ENCODE measurements around the gene B3GNT8. TPM values are rescaled to one million over a fixed set of nuclear protein-coding genes. Genes with fewer than 3 reads are reported as not detected.

Gene B3GNT8
- total and polyA plus RNA-seq, 12 donors: 3.3 to 13.3 (median 8.8) TPM

- intact Hi-C loops (cut with DNase I): no loop called here
- ATAC-seq: no peak
These were observed 25.2 kb downstream of the B3GNT8 start for GRCh38 chr19:41402010-41402409.

GRCh38 chr19:41401483-41401882, 25.7 kb downstream of the B3GNT8 start:
- Histone ChIP-seq H3K27me3 (no peaks in the 10 kb centered on the region), H3K36me3 (peaks cover 0 to 27% (median 0%) of the 10 kb centered on the region in 9 donors), H3K27ac (peak overlapping the region in 9 of 10 donors; percentile 14 to 80 (median 34)), H3K9me3 (no peaks in the 10 kb centered on the region), H3K4me1 (peaks cover 24 to 81% (median 55%) of the 10 kb centered on the region in 9 donors), H3K4me3 (no peak overlapping the region)
- no peak for DNase-seq
- no peak for ATAC-seq
- intact Hi-C loops (cut with DNase I): no loop called here
- TF ChIP-seq, protein P1, sequence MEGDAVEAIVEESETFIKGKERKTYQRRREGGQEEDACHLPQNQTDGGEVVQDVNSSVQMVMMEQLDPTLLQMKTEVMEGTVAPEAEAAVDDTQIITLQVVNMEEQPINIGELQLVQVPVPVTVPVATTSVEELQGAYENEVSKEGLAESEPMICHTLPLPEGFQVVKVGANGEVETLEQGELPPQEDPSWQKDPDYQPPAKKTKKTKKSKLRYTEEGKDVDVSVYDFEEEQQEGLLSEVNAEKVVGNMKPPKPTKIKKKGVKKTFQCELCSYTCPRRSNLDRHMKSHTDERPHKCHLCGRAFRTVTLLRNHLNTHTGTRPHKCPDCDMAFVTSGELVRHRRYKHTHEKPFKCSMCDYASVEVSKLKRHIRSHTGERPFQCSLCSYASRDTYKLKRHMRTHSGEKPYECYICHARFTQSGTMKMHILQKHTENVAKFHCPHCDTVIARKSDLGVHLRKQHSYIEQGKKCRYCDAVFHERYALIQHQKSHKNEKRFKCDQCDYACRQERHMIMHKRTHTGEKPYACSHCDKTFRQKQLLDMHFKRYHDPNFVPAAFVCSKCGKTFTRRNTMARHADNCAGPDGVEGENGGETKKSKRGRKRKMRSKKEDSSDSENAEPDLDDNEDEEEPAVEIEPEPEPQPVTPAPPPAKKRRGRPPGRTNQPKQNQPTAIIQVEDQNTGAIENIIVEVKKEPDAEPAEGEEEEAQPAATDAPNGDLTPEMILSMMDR (IDR thresholded peaks at IDR 0.05): no peak
- WGBS, 2 donors: 51 to 60% methylated on average over 4 of the region's 4 CpGs

More at GRCh38 chr19:41402010-41402409, 25.2 kb downstream of the B3GNT8 start:
- no peak overlapping the region for H3K4me3 ChIP-seq
- TF ChIP-seq, protein P1 (IDR thresholded peaks at IDR 0.05): no peak
- no peak for DNase-seq
- peaks cover 21 to 81% (median 55%) of the 10 kb centered on the region in 9 donors for H3K4me1 ChIP-seq
- H3K9me3 ChIP-seq: no peaks in the 10 kb centered on the region
- 72 to 74% methylated on average over 3 of the region's 3 CpGs for WGBS, 2 donors
- H3K27ac ChIP-seq: peak overlapping the region in 9 of 10 donors; percentile 14 to 80 (median 36)
- peaks cover 0 to 27% (median 0%) of the 10 kb centered on the region in 9 donors for H3K36me3 ChIP-seq
- no peaks in the 10 kb centered on the region for H3K27me3 ChIP-seq

DNA sequence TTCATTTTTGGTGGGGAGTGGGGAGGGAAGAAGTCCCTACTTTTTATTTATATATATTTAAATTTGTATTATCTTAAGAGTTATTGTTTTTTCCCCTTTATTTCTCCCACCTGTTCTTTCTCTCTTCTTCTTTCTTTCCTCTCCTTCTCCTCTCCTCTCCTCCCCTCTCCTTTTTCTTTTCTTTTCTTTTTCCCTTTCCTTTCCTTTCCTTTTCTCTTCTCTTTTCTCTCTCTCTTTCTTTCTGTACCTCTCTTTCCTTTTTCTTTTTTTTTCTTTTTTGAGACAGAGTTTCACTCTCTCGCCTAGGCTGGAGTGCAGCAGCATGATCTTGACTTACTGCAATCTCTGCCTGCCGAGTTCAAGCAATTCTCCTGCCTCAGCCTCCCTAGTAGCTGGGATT, 27.6 kb downstream of the B3GNT8 start:
- WGBS, 2 donors: 91 to 98% methylated on average over 2 of the region's 2 CpGs
- no peak overlapping the region for H3K27ac ChIP-seq
- intact Hi-C loops (cut with DNase I): loop anchor here in 5 of 10 donors (5.0 kb wide), 3 partner anchors 33 to 43 kb away; partner anchors contain the start of genes DMAC2 (in 2 of the 5) and ERICH4 (in 1 of the 5)

GRCh38 chr19:41399091-41399490, 28.1 kb downstream of the B3GNT8 start:
- TF ChIP-seq, protein P1 (IDR thresholded peaks at IDR 0.05): no peak
- Histone ChIP-seq H3K27ac (peak overlapping the region in 3 of 10 donors; percentile 79 to 93 (median 91)), H3K36me3 (peaks cover 0 to 27% (median 0%) of the 10 kb centered on the region in 9 donors), H3K4me1 (peaks cover 16 to 68% (median 46%) of the 10 kb centered on the region in 9 donors), H3K9me3 (no peaks in the 10 kb centered on the region), H3K4me3 (peak overlapping the region in 6 of 10 donors; percentile 58 to 93 (median 85)), H3K27me3 (no peaks in the 10 kb centered on the region)
- WGBS, 2 donors: 82 to 89% methylated on average over 3 of the region's 3 CpGs
- DNase-seq (no peak), ATAC-seq (no peak)
- intact Hi-C loops (cut with DNase I): loop anchor here in 5 of 10 donors (5.0 kb wide), 3 partner anchors 33 to 43 kb away; partner anchors contain the start of genes DMAC2 (in 2 of the 5) and ERICH4 (in 1 of the 5)

More for the DNA sequence above, 27.6 kb downstream of the B3GNT8 start:
- Histone ChIP-seq H3K9me3 (no peaks in the 10 kb centered on the region), H3K27me3 (no peaks in the 10 kb centered on the region), H3K4me1 (peaks cover 16 to 71% (median 46%) of the 10 kb centered on the region in 9 donors), H3K4me3 (no peak overlapping the region), H3K36me3 (peaks cover 0 to 27% (median 0%) of the 10 kb centered on the region in 9 donors)
- TF ChIP-seq, protein P1 (IDR thresholded peaks at IDR 0.05): no peak
- DNase-seq: no peak
- no peak for ATAC-seq
